Prostate gland (tissue), 2 donors: ENCODE measurements around the gene MEF2B.

Source experiments
- CTCF ChIP-seq, 4 experiments: fragments of 200-600 bp in 2 of 4; fragments of 450-650 bp in 2 of 4; sonication (generic) in 2 of 4; IDR thresholded peaks; 1 replicate in 3 of 4; 2 replicates in 1 of 4; pipeline ENCODE4 v1.5.1; 2016 to 2019; ENCODE audit warnings: antibody characterized with exemption in 4 of 4, mild to moderate bottlenecking in 2 of 4, moderate library complexity in 2 of 4
- POLR2A ChIP-seq: fragments of 450-650 bp; IDR thresholded peaks from one replicate; pipeline ENCODE4 v1.6.1; 2016; ENCODE audit warnings: antibody characterized with exemption, mild to moderate bottlenecking

- no peak for TF ChIP-seq CTCF (IDR thresholded peaks at IDR 0.05)
- TF ChIP-seq POLR2A, result no peak
Observed at GRCh38 chr19:19170873-19171672, 1.0 kb upstream of the MEF2B start.
